Adrenal gland (tissue), 12 donors: Measurements from ENCODE around the gene CA5A. TPM values are rescaled to one million over a fixed set of nuclear protein-coding genes. Genes with fewer than 3 reads are reported as not detected.
"Not testable (repeated sequence)": the region's sequence is repeated elsewhere in the genome, so short reads cannot be mapped to it uniquely, and the experiment has no call there.

ENCODE experiments used
- DNase-seq, 7 donors: peaks; one replicate each; pipeline ENCODE4 v3.0.0-alpha.2; 2019 to 2020
- H3K27ac ChIP-seq, 5 donors: fragments of 200-600 bp; sonication (generic) in 4 of 5; 1 replicate in 3 of 5; 2 replicates in 2 of 5; pipeline versions ENCODE4 v1.5.1 to v1.8.0; 2016 to 2020; ENCODE audit warnings: mild to moderate bottlenecking in 1 of 5
- H3K27me3 ChIP-seq: fragments of 200-600 bp; 2 replicates; pipeline ENCODE4 v1.8.0; 2021
- H3K36me3 ChIP-seq, 2 donors: fragments of 200-600 bp; replicated peaks in 1 of 2; 1 replicate in 1 of 2; 2 replicates in 1 of 2; pipeline versions ENCODE4 v1.5.1 to v1.8.0; 2018 to 2022
- H3K4me1 ChIP-seq, 2 donors: fragments of 200-600 bp; replicated peaks in 1 of 2; 1 replicate in 1 of 2; 2 replicates in 1 of 2; pipeline versions ENCODE4 v1.5.1 to v1.8.0; 2018 to 2021
- H3K4me3 ChIP-seq, 4 donors: fragments of 200-600 bp; sonication (generic) in 3 of 4; one replicate each; pipeline ENCODE4 v1.5.1; 2016 to 2018
- H3K9me3 ChIP-seq, 3 donors: fragments of 200-600 bp; sonication (generic) in 1 of 3; replicated peaks in 1 of 3; 1 replicate in 2 of 3; 2 replicates in 1 of 3; pipeline versions ENCODE4 v1.5.1 to v1.8.0; 2016 to 2021
- POLR2A ChIP-seq, 2 donors: fragments of 450-650 bp; IDR thresholded peaks; one replicate each; pipeline ENCODE4 v1.6.1; 2017; ENCODE audit warnings: antibody characterized with exemption in 2 of 2, mild to moderate bottlenecking in 2 of 2, moderate library complexity in 1 of 2
- WGBS, 4 donors: extraction: QIAGEN DNeasy Blood & Tissue Kit in 2 of 4; methylation state at CpG; one replicate each; pipeline versions ENCODE4 v1.1.5 to v1.1.7; 2013 to 2017; 5-methylcytosine and 5-hydroxymethylcytosine counted together
- intact Hi-C, 2 donors: fragments of 100-400 bp; cut with DNase I; formaldehyde crosslinking; loops; one replicate each; pipeline versions ENCODE4 v1.14.1 to v1.15.0; 2022 to 2023
- polyA plus RNA-seq, 3 donors: library from polyadenylated mRNA; stranded (reverse); fragments of 200-250 nt in 2 of 3; fragments of 350-450 nt in 1 of 3; fragmentation: Illumina TruSeq in 1 of 3; extraction: RNeasy Lipid Tissue Mini Kit (QIAGEN cat#74804) in 1 of 3; gene quantifications; one replicate each; pipeline ENCODE4 v1.2.3, GENCODE V29; 2013 to 2014
- total RNA-seq, 9 donors: library from RNA; depleted of rRNA in 4 of 9; stranded (reverse); fragments of >200 nt in 4 of 9; fragments of 120-200 nt in 1 of 9; fragmentation: NEBNext Ultra II Directional in 1 of 9; extraction: Animal tissue kit (Norgen Biotek cat#: 25700) in 1 of 9; gene quantifications; one replicate each; pipeline versions ENCODE4 v1.1.0 to v1.2.4, GENCODE V29; 2013 to 2023
- TF ChIP-seq, protein P1 (sequence below), 6 experiments: fragments of 450-650 bp in 4 of 6; fragments of 200-600 bp in 2 of 6; sonication (generic) in 1 of 6; IDR thresholded peaks; 1 replicate in 5 of 6; 2 replicates in 1 of 6; pipeline versions ENCODE4 v1.5.1 to v1.8.0; 2016 to 2021; ENCODE audit warnings: antibody characterized with exemption in 6 of 6, mild to moderate bottlenecking in 2 of 6, moderate library complexity in 1 of 6
- donor health status: healthy with polysubstance abuse.
- donor health status: Bipolar disorder and iron deficiency.
- donor health status: DM: yes; HTN: yes; CAD: no.
- donor health status: DM: no; HTN: no; CAD: no.
- donor health status: DM: no; HTN: no; CAD: no.
- donor health status: DM: yes; HTN: yes; CAD: no.

Gene CA5A
- total and polyA plus RNA-seq, 12 donors, result 0.17 to 0.56 TPM; not detected in 10

GRCh38 chr16:87918338-87918737, 18.0 kb downstream of the CA5A start:
- TF ChIP-seq, protein P1, sequence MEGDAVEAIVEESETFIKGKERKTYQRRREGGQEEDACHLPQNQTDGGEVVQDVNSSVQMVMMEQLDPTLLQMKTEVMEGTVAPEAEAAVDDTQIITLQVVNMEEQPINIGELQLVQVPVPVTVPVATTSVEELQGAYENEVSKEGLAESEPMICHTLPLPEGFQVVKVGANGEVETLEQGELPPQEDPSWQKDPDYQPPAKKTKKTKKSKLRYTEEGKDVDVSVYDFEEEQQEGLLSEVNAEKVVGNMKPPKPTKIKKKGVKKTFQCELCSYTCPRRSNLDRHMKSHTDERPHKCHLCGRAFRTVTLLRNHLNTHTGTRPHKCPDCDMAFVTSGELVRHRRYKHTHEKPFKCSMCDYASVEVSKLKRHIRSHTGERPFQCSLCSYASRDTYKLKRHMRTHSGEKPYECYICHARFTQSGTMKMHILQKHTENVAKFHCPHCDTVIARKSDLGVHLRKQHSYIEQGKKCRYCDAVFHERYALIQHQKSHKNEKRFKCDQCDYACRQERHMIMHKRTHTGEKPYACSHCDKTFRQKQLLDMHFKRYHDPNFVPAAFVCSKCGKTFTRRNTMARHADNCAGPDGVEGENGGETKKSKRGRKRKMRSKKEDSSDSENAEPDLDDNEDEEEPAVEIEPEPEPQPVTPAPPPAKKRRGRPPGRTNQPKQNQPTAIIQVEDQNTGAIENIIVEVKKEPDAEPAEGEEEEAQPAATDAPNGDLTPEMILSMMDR (IDR thresholded peaks at IDR 0.05), result no peak
- TF ChIP-seq POLR2A (IDR thresholded peaks at IDR 0.05), result no peak
- peaks cover 23 to 27% of the 10 kb centered on the region in 2 donors for H3K4me1 ChIP-seq
- H3K9me3 ChIP-seq, result no peaks in the 10 kb centered on the region
- WGBS, 4 donors, result 34 to 50% (median 40%) methylated on average over 10 to 13 of the region's 13 CpGs
- no peaks in the 10 kb centered on the region for H3K36me3 ChIP-seq
- H3K4me3 ChIP-seq, result peak overlapping the region in 2 of 4 donors; percentile 7 to 40
- intact Hi-C loops, result no loop called here
- H3K27ac ChIP-seq, result peak overlapping the region; percentile 69 to 93 (median 92)
- H3K27me3 ChIP-seq, result no peaks in the 10 kb centered on the region
- peak; percentile 77 to 93 (median 91) for DNase-seq

GRCh38 chr16:87917503-87917902, 18.8 kb downstream of the CA5A start:
- peak overlapping the region in 2 of 5 donors; percentile 84 to 92 for H3K27ac ChIP-seq
- no peak overlapping the region for H3K4me3 ChIP-seq
- no peaks in the 10 kb centered on the region for H3K27me3 ChIP-seq
- H3K36me3 ChIP-seq, result no peaks in the 10 kb centered on the region
- peaks cover 20 to 21% of the 10 kb centered on the region in 2 donors for H3K4me1 ChIP-seq
- intact Hi-C loops, result no loop called here
- WGBS, 4 donors, result 63 to 90% (median 83%) methylated on average over 6 to 9 of the region's 9 CpGs
- DNase-seq, result no peak
- no peaks in the 10 kb centered on the region for H3K9me3 ChIP-seq
- no peak for TF ChIP-seq POLR2A (IDR thresholded peaks at IDR 0.05)
- TF ChIP-seq, protein P1 (IDR thresholded peaks at IDR 0.05), result no peak

DNA sequence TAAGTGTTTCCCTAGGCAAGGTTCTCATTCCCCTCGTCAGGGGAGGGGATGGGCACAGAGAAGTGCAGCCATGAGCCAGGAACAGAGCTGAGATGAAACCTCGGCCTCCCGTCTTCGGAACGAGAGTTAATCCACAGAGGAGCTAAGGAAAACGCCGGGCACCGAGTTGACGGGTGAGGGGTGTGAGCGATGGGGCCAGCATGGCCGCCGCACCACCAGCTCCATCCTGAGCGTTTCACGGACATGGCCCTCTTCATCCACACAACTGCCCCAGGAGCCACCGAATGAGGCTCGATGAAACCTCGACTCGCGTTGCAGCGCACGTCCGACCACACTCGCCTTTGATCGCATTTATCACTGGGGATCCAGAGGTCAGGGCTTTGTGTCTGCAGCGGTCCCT, 21.5 kb downstream of the CA5A start:
- WGBS, 4 donors, result 92 to 95% (median 93%) methylated on average over 20 to 25 of the region's 25 CpGs
- intact Hi-C loops, result loop anchor here in 1 of 2 donors (5.0 kb wide), 1 partner anchor 43 kb away; no protein-coding TSS in a partner anchor
- Histone ChIP-seq H3K4me3 (no peak overlapping the region), H3K9me3 (no peaks in the 10 kb centered on the region), H3K27ac (no peak overlapping the region), H3K27me3 (no peaks in the 10 kb centered on the region), H3K36me3 (no peaks in the 10 kb centered on the region), H3K4me1 (peaks cover 14 to 15% of the 10 kb centered on the region in 2 donors)
- no peak for DNase-seq
- TF ChIP-seq, protein P1 (IDR thresholded peaks at IDR 0.05), result no peak
- no peak for TF ChIP-seq POLR2A (IDR thresholded peaks at IDR 0.05)

DNA sequence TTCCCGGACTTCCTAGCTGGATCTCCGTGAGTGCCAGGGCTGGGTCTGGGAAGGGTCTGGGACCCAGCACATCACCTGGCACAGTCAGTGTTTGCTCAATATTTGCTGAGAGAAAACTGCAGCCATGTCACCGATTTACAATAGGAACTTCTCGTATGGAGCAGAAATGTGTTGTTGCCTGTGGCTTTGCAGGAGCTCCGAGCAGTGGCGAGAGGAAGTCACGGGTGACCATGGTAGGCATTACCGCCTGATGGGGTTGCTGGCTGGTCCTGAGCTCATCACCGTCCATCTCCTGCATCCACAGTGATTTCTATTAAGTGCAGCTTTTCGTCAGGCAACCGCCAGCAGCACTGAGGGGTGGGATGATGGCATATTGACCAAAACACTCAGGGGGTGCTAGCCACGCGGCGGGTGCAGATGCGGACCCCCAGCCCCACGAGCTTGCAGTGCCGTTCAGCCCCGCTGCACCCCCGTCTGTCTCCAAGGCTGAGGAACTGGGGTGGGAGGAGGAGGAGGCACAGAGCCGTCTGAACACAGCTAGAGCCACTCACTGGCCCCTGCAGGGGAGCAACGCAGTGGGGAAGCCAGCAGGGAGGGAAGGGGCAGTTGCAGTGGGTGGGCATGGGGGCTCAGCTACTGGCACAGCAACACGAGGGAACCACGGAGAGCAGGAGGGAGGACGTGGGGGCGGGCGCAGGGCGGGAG, 22.2 kb downstream of the CA5A start:
- H3K27me3 ChIP-seq, H3K36me3 ChIP-seq, H3K4me3 ChIP-seq, H3K9me3 ChIP-seq, H3K27ac ChIP-seq, DNase-seq: not testable (repeated sequence)
- WGBS, 4 donors, result 71 to 76% (median 73%) methylated on average over 11 to 27 of the region's 27 CpGs
- intact Hi-C loops, result loop anchor here in 1 of 2 donors (5.0 kb wide), 1 partner anchor 42 kb away; no protein-coding TSS in a partner anchor
- peaks cover 12% of the 10 kb centered on the region in 2 donors for H3K4me1 ChIP-seq

DNA sequence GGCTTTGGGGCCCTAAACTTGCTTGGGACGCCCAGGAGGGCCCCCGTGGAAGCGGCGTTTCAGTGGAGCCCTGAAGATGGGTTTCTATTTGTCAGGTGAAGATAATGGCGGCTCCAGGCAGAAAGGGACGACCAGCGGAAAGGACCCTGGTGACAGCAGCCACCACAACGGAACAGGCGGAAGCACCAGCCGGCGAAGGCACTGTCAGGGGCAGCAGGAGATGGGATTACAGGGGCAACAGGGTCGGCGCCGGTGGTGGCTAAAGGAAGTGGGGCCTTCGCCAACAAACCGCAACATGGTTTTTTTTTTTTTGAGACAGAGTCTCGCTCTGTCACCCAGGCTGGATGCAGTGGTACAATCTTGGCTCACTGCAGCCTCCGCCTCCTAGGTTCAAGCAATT, 23.6 kb downstream of the CA5A start:
- H3K9me3 ChIP-seq, DNase-seq, H3K4me1 ChIP-seq, H3K4me3 ChIP-seq, H3K36me3 ChIP-seq, H3K27ac ChIP-seq, H3K27me3 ChIP-seq: not testable (repeated sequence)
- intact Hi-C loops, result loop anchor here in 1 of 2 donors (5.0 kb wide), 1 partner anchor 40 kb away; no protein-coding TSS in a partner anchor
- whole genome bisulfite sequencing, 4 donors, result 77 to 90% (median 84%) methylated on average over 16 to 18 of the region's 18 CpGs

DNA sequence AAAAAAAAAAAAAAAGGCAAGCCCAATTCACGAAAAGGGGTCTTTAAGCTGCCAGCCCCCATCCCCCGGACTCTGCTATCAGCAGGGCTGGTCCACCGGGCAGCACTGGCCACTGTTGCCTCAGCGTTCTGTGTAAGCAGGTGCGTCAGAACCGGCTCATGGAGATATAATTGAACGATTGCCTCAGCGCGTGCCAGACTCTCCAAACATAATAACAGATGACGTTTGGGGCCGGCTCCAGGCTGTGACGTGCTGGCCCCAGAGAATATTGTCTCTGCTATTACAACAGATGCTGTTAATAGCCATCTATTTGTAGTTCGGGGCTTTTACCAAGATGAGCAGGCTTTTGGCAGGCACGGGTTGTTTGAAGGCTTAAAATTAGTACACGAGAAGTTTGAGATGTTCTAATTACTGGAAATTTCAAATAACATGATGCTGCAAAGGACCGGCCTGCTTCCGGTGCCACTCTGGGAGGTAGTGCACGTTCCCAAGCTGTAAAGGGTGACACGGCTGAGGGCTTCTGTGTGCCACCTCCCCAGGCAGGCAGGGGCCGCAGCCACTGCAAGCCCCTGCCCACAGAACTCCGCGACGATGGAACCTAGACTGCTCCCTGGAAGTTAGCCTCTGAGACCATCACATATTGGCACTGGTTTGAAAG, 25.1 kb downstream of the CA5A start:
- not testable (repeated sequence) for H3K4me3 ChIP-seq
- intact Hi-C loops, result loop anchor here in 1 of 2 donors (5.0 kb wide), 1 partner anchor 39 kb away; no protein-coding TSS in a partner anchor

More for the DNA sequence above, 25.1 kb downstream of the CA5A start:
- DNase-seq, result peak in 5 of 7 donors; percentile 40 to 94 (median 42)
- WGBS, 4 donors, result 72 to 74% (median 73%) methylated on average over 22 to 23 of the region's 23 CpGs
- H3K27ac ChIP-seq, result peak overlapping the region in 1 of 5 donors; percentile 70
- H3K27me3 ChIP-seq, H3K4me1 ChIP-seq, H3K36me3 ChIP-seq, H3K9me3 ChIP-seq: not testable (repeated sequence)
